Hepatocyte (in vitro differentiated cells): Measurements from ENCODE around the gene DNAH3. TPM values are rescaled to one million over a fixed set of nuclear protein-coding genes. Genes with fewer than 3 reads are reported as not detected.

Source experiments
- DNase-seq: peaks from one replicate; pipeline ENCODE4 v3.0.0-alpha.2; 2016; ENCODE audit warnings: low spot score
- H2AFZ ChIP-seq: fragments of 200-600 bp; sonication (generic); 2 replicates; pipeline ENCODE4 v1.6.0; 2016; ENCODE audit warnings: antibody characterized with exemption, mild to moderate bottlenecking
- H3K27ac ChIP-seq: fragments of 200-600 bp; sonication (generic); 2 replicates; pipeline ENCODE4 v1.5.1; 2016; ENCODE audit warnings: mild to moderate bottlenecking
- H3K27me3 ChIP-seq: fragments of 200-600 bp; sonication (generic); 2 replicates; pipeline ENCODE4 v1.6.1; 2016
- H3K36me3 ChIP-seq: fragments of 200-600 bp; sonication (generic); replicated peaks from 2 replicates; pipeline ENCODE4 v1.5.1; 2016; ENCODE audit warnings: low read depth; ENCODE audit not compliant: insufficient read depth
- H3K4me1 ChIP-seq: fragments of 200-600 bp; sonication (generic); 2 replicates; pipeline ENCODE4 v1.5.1; 2016; ENCODE audit warnings: mild to moderate bottlenecking, moderate library complexity; ENCODE audit not compliant: insufficient read depth
- H3K4me2 ChIP-seq: fragments of 200-600 bp; sonication (generic); 2 replicates; pipeline ENCODE4 v1.6.0; 2016
- H3K4me3 ChIP-seq: fragments of 200-600 bp; sonication (generic); 2 replicates; pipeline ENCODE4 v1.5.1; 2016; ENCODE audit warnings: mild to moderate bottlenecking
- H3K79me2 ChIP-seq: fragments of 200-600 bp; sonication (generic); 2 replicates; pipeline ENCODE4 v1.6.0; 2017; ENCODE audit warnings: mild to moderate bottlenecking
- H3K9me2 ChIP-seq: fragments of 200-600 bp; sonication (generic); replicated peaks from 2 replicates; pipeline ENCODE4 v1.6.0; 2017; ENCODE audit warnings: mild to moderate bottlenecking; ENCODE audit not compliant: insufficient read depth
- H3K9me3 ChIP-seq: fragments of 200-600 bp; sonication (generic); 2 replicates; pipeline ENCODE4 v1.5.1; 2016; ENCODE audit warnings: low read depth, mild to moderate bottlenecking
- H4K20me1 ChIP-seq: fragments of 200-600 bp; sonication (generic); 2 replicates; pipeline ENCODE4 v1.6.0; 2016; ENCODE audit warnings: mild to moderate bottlenecking; ENCODE audit not compliant: insufficient read depth, poor library complexity, severe bottlenecking
- EZH2 ChIP-seq: fragments of 200-600 bp; sonication (generic); IDR thresholded peaks from 2 replicates; pipeline ENCODE4 v1.6.1; 2016; ENCODE audit warnings: antibody characterized with exemption, mild to moderate bottlenecking, borderline replicate concordance
- EZH2phosphoT487 ChIP-seq: fragments of 200-600 bp; sonication (generic); IDR thresholded peaks from one replicate; pipeline ENCODE4 v1.6.1; 2018; ENCODE audit warnings: antibody characterized with exemption, mild to moderate bottlenecking, low read depth, moderate library complexity; ENCODE audit not compliant: unreplicated experiment, severe bottlenecking
- WGBS: methylation state at CpG from one replicate; pipeline ENCODE4 v1.1.6; 2016; ENCODE audit warnings: low lambda C conversion rate; ENCODE audit errors: missing lambda C conversion rate; 5-methylcytosine and 5-hydroxymethylcytosine counted together
- polyA plus RNA-seq: library from polyadenylated mRNA; unstranded; fragments of >200 nt; fragmentation: Nextera tagmentation; extraction: Ambion mirVana; gene quantifications from 2 replicates; pipeline ENCODE4 v1.2.1, GENCODE V29; 2016
- total RNA-seq: library from RNA; depleted of rRNA; stranded (reverse); fragments of >200 nt; gene quantifications from 2 replicates; pipeline ENCODE4 v1.2.3, GENCODE V29; 2014
- TF ChIP-seq, protein P1 (sequence below): fragments of 200-600 bp; sonication (generic); IDR thresholded peaks from 2 replicates; pipeline ENCODE4 v1.5.1; 2016; ENCODE audit warnings: antibody characterized with exemption, mild to moderate bottlenecking; ENCODE audit not compliant: poor library complexity

DNAH3 gene
- total and polyA plus RNA-seq, 2 experiments from 2014 or later = 0.33 to 0.37 TPM

- Histone ChIP-seq H3K36me3 (no peaks in the 10 kb centered on the region), H3K4me1 (peaks cover 5% of the 10 kb centered on the region), H2AFZ (no peak overlapping the region), H3K27me3 (no peaks in the 10 kb centered on the region), H4K20me1 (no peaks in the 10 kb centered on the region), H3K27ac (peak overlapping the region; percentile 64), H3K9me3 (no peaks in the 10 kb centered on the region), H3K4me3 (no peak overlapping the region), H3K9me2 (no peaks in the 10 kb centered on the region), H3K79me2 (no peaks in the 10 kb centered on the region), H3K4me2 (no peak overlapping the region)
- WGBS = 81% methylated on average over 3 of the region's 3 CpGs
- TF ChIP-seq EZH2phosphoT487 = no peak
- DNase-seq = peak; percentile 44
These were observed 74.3 kb downstream of the DNAH3 start for GRCh38 chr16:21076186-21076883.

DNA sequence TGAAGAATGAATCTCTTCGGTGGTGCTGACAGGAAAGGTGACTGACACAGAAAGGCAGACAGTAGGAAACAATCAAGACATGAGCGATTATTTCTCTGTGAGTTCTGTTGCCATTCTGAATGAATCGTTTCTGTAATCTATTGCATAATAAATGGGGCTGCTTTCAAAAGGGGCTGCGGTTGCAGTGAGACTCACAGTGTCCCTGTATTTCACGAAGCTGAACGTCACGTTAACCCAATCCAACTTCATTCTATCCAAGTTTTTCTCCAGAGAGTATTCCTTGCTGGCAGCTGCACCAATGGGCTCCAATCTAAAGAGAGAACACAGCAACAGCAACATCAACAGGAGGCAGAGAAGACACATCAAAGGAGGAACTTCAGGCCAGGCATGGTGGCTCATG, 75.4 kb downstream of the DNAH3 start:
- H3K27me3 ChIP-seq = no peaks in the 10 kb centered on the region

DNA sequence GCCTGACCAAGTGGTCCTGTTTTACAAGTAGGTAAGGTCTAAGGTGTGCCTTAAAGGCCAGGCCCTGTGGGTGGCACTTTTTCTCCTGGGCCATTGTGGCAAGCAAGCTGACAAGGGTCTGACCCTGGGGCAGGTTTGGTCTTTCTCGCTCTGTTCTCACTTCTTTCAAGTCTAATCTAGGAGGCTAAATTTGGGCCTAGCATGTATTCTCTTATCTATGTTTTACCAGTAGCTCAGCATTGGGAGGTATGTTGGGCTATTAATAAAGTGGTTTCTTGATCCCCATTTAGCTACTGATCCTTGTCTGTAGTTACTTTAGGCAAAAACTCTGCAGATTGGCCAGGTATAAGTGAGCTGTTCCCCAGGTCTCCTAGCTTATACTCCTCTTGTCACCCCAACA, 77.7 kb downstream of the DNAH3 start:
- no peak overlapping the region for H2AFZ ChIP-seq
- H3K79me2 ChIP-seq = no peaks in the 10 kb centered on the region
- no peak overlapping the region for H3K27ac ChIP-seq
- no peaks in the 10 kb centered on the region for H3K36me3 ChIP-seq
- no peak for DNase-seq
- no peak overlapping the region for H3K4me3 ChIP-seq
- no peaks in the 10 kb centered on the region for H3K27me3 ChIP-seq
- no peaks in the 10 kb centered on the region for H3K9me2 ChIP-seq
- peaks cover 5% of the 10 kb centered on the region for H3K4me1 ChIP-seq
- no peaks in the 10 kb centered on the region for H4K20me1 ChIP-seq
- H3K4me2 ChIP-seq = no peak overlapping the region
- no peaks in the 10 kb centered on the region for H3K9me3 ChIP-seq
- TF ChIP-seq, protein P1, sequence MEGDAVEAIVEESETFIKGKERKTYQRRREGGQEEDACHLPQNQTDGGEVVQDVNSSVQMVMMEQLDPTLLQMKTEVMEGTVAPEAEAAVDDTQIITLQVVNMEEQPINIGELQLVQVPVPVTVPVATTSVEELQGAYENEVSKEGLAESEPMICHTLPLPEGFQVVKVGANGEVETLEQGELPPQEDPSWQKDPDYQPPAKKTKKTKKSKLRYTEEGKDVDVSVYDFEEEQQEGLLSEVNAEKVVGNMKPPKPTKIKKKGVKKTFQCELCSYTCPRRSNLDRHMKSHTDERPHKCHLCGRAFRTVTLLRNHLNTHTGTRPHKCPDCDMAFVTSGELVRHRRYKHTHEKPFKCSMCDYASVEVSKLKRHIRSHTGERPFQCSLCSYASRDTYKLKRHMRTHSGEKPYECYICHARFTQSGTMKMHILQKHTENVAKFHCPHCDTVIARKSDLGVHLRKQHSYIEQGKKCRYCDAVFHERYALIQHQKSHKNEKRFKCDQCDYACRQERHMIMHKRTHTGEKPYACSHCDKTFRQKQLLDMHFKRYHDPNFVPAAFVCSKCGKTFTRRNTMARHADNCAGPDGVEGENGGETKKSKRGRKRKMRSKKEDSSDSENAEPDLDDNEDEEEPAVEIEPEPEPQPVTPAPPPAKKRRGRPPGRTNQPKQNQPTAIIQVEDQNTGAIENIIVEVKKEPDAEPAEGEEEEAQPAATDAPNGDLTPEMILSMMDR = no peak
- TF ChIP-seq EZH2phosphoT487 = no peak
- TF ChIP-seq EZH2 = no peak
- WGBS = 95% methylated on average over 1 of the region's 1 CpG

More for the DNA sequence above, 75.4 kb downstream of the DNAH3 start:
- Histone ChIP-seq H2AFZ (no peak overlapping the region), H3K4me1 (peaks cover 5% of the 10 kb centered on the region), H3K27ac (no peak overlapping the region), H4K20me1 (no peaks in the 10 kb centered on the region), H3K9me3 (no peaks in the 10 kb centered on the region), H3K36me3 (no peaks in the 10 kb centered on the region), H3K9me2 (no peaks in the 10 kb centered on the region), H3K79me2 (no peaks in the 10 kb centered on the region), H3K4me2 (no peak overlapping the region), H3K4me3 (no peak overlapping the region)
- TF ChIP-seq EZH2 (no peak), EZH2phosphoT487 (no peak)
- TF ChIP-seq, protein P1 = no peak
- no peak for DNase-seq
- 91% methylated on average over 7 of the region's 7 CpGs for WGBS

GRCh38 chr16:21071741-21072140, 78.9 kb downstream of the DNAH3 start:
- TF ChIP-seq, protein P1 = no peak
- TF ChIP-seq EZH2phosphoT487 (no peak), EZH2 (no peak)
- no peak overlapping the region for H2AFZ ChIP-seq
- H4K20me1 ChIP-seq = no peaks in the 10 kb centered on the region
- H3K9me2 ChIP-seq = no peaks in the 10 kb centered on the region
- H3K4me3 ChIP-seq = no peak overlapping the region
- no peak overlapping the region for H3K4me2 ChIP-seq
- H3K79me2 ChIP-seq = no peaks in the 10 kb centered on the region
- no peak for DNase-seq
- no peaks in the 10 kb centered on the region for H3K27me3 ChIP-seq
- H3K4me1 ChIP-seq = peaks cover 5% of the 10 kb centered on the region
- no peaks in the 10 kb centered on the region for H3K36me3 ChIP-seq
- 90% methylated on average over 4 of the region's 4 CpGs for WGBS
- H3K27ac ChIP-seq = no peak overlapping the region
- no peaks in the 10 kb centered on the region for H3K9me3 ChIP-seq
